ENCODE measurements around the gene MAGEL2.

GRCh38 chr15:23595368-23595767, 52.3 kb downstream of the MAGEL2 start:
- TF ChIP-seq CTCF (IDR thresholded peaks at IDR 0.05) (no peak), POLR2AphosphoS5 (IDR thresholded peaks at IDR 0.05; ENCODE audit: low read depth, low read length) (no peak), EZH2phosphoT487 (IDR thresholded peaks at IDR 0.05; ENCODE audit: borderline replicate concordance, low read depth) (no peak), RCOR1 (IDR thresholded peaks at IDR 0.05; ENCODE audit: low read length) (no peak), RFX5 (IDR thresholded peaks at IDR 0.05; ENCODE audit: low read length) (no peak), TAF1 (IDR thresholded peaks at IDR 0.05; ENCODE audit: borderline replicate concordance, low read depth, low read length) (no peak), MEF2A (IDR thresholded peaks at IDR 0.05; ENCODE audit: borderline replicate concordance, low read depth) (no peak), SIN3A (IDR thresholded peaks at IDR 0.05; ENCODE audit: borderline replicate concordance, low read depth, low read length) (no peak), EP300 (IDR thresholded peaks at IDR 0.05; ENCODE audit: borderline replicate concordance in 1 of 2, low read depth in 1 of 2, low read length in 1 of 2) (no peak)
